CD4-positive, alpha-beta T cell (primary cell): ENCODE data around the gene ZBTB24. TPM values are rescaled to one million over a fixed set of nuclear protein-coding genes. Genes with fewer than 3 reads are reported as not detected.
A peak's percentile ranks its signal among the peaks of the same experiment; 100 is the strongest.

Experiments used
- ATAC-seq: fragments of 200-7000 bp; cut with Tn5 transposase; one replicate; pipeline ENCODE4 v1.10.0; 2022; ENCODE audit warnings: mild to moderate bottlenecking; ENCODE audit not compliant: poor library complexity
- CTCF ChIA-PET: fragments of 350-600 bp; sonication (Branson Sonifier 250); formaldehyde crosslinking; loops from one replicate; lab custom pipeline; 2021; ENCODE audit warnings: antibody characterized with exemption, inconsistent platforms; lab: Charles Lee
- POLR2A ChIA-PET: fragments of 350-600 bp; sonication (Branson Sonifier 250); formaldehyde crosslinking; loops from one replicate; lab custom pipeline; 2021; ENCODE audit warnings: antibody characterized with exemption, inconsistent platforms; lab: Charles Lee
- DNase-seq, 14 experiments: peaks; one replicate each; pipeline ENCODE4 v3.0.0-alpha.2; 2013 to 2020; ENCODE audit warnings: mixed read lengths in 2 of 14
- H3K27ac ChIP-seq, 2 donors: one replicate each; pipeline versions ENCODE4 v1.5.1 to v1.7.0; 2013; ENCODE audit warnings: low read length in 2 of 2, low read depth in 1 of 2, mild to moderate bottlenecking in 1 of 2
- H3K27me3 ChIP-seq, 2 experiments: 1 replicate in 1 of 2; 2 replicates in 1 of 2; pipeline versions ENCODE4 v1.6.1 to v1.7.0; 2013; ENCODE audit warnings: low read length in 2 of 2, control low read depth in 1 of 2, mild to moderate bottlenecking in 1 of 2, moderate library complexity in 1 of 2; ENCODE audit not compliant: insufficient read depth in 2 of 2, control insufficient read depth in 1 of 2
- H3K36me3 ChIP-seq: one replicate; pipeline ENCODE4 v1.6.1; 2013; ENCODE audit warnings: low read length, control low read depth; ENCODE audit not compliant: insufficient read depth
- H3K4me1 ChIP-seq: one replicate; pipeline ENCODE4 v1.6.1; 2013; ENCODE audit warnings: low read length, control low read depth; ENCODE audit not compliant: insufficient read depth
- H3K4me3 ChIP-seq: one replicate; pipeline ENCODE4 v1.5.1; 2013; ENCODE audit warnings: mild to moderate bottlenecking, low read length, moderate library complexity
- H3K9me3 ChIP-seq, 2 experiments: 1 replicate in 1 of 2; 2 replicates in 1 of 2; pipeline versions ENCODE4 v1.6.1 to v1.7.0; 2013; ENCODE audit warnings: low read length in 2 of 2, mild to moderate bottlenecking in 2 of 2, control low read depth in 1 of 2, moderate library complexity in 1 of 2; ENCODE audit not compliant: control insufficient read depth in 1 of 2, insufficient read depth in 1 of 2
- H3K27ac Mint-ChIP-seq: one replicate; pipeline ENCODE4 v1.8.0; 2020; ENCODE audit warnings: mixed read lengths
- H3K27me3 Mint-ChIP-seq: one replicate; pipeline ENCODE4 v1.8.0; 2021; ENCODE audit warnings: mixed read lengths
- H3K36me3 Mint-ChIP-seq: one replicate; pipeline ENCODE4 v1.8.0; 2021; ENCODE audit warnings: low read depth, mixed read lengths
- H3K4me1 Mint-ChIP-seq: one replicate; pipeline ENCODE4 v1.8.0; 2021; ENCODE audit warnings: low read depth, mixed read lengths
- H3K4me3 Mint-ChIP-seq: one replicate; pipeline ENCODE4 v1.8.0; 2020; ENCODE audit warnings: mild to moderate bottlenecking, mixed read lengths
- H3K9me3 Mint-ChIP-seq: one replicate; pipeline ENCODE4 v1.8.0; 2020; ENCODE audit warnings: mixed read lengths
- CTCF ChIP-seq: fragments of 200-600 bp; IDR thresholded peaks from one replicate; pipeline ENCODE4 v1.8.0; 2022; ENCODE audit warnings: antibody characterized with exemption, mild to moderate bottlenecking
- intact Hi-C, 2 experiments: fragments of 100-400 bp; cut with DNase I in 1 of 2; cut with micrococcal nuclease in 1 of 2; formaldehyde crosslinking; loops; one replicate each; pipeline versions ENCODE4 v1.15.1 to v1.9.0; 2023 to 2025; cut with DNase I, micrococcal nuclease
- total RNA-seq, 174 experiments: library from RNA in 2 of 174; stranded (reverse) in 2 of 174; gene quantifications; one replicate each; pipeline ENCODE4 v1.2.3 and lab custom pipeline; 2021 to 2026

The ZBTB24 gene
- total RNA-seq, 2 experiments from 2014 or later: 10.4 to 10.5 TPM

GRCh38 chr6:109441069-109441816 is 41.8 kb downstream of the ZBTB24 start:
- Histone ChIP-seq H3K4me1 (peaks cover 39% of the 10 kb centered on the region), H3K9me3 (no peaks in the 10 kb centered on the region), H3K27ac (peak overlapping the region; percentile 74 to 82), H3K36me3 (peaks cover 40% of the 10 kb centered on the region), H3K4me3 (peak overlapping the region; percentile 81), H3K27me3 (no peaks in the 10 kb centered on the region)
- intact Hi-C loops: loop anchor here (1.0 to 5.0 kb wide), 5 partner anchors 13 to 884 kb away; partner anchors contain the start of genes ZBTB24 (in 2 of the 2) and CEP57L1 (in 1 of the 2)
- DNase-seq (peak in 10 of 14 experiments; percentile 28 to 84 (median 38)), ATAC-seq (peak; percentile 52)
- peaks cover 27% of the 10 kb centered on the region for H3K4me1 Mint-ChIP-seq
- peak overlapping the region; percentile 95 for H3K4me3 Mint-ChIP-seq
- no peaks in the 10 kb centered on the region for H3K9me3 Mint-ChIP-seq
- peak; percentile 4 for TF ChIP-seq CTCF
- H3K27ac Mint-ChIP-seq: peak overlapping the region; percentile 93
- CTCF ChIA-PET: interaction anchor here (0.5 to 5.6 kb wide), 13 partner anchors 9 to 253 kb away, joined by 3 to 42 read pairs (median 4); partner anchors contain the start of genes CD164 and MICAL1
- H3K27me3 Mint-ChIP-seq: no peaks in the 10 kb centered on the region
- H3K36me3 Mint-ChIP-seq: peaks cover 44% of the 10 kb centered on the region
- POLR2A ChIA-PET: interaction anchor here (0.7 to 8.2 kb wide), 19 partner anchors 9 to 883 kb away, joined by 3 to 137 read pairs (median 6); partner anchors contain the start of genes AK9, CD164, CDC40 and CEP57L1

- Mint-ChIP-seq H3K27ac (peak within 1 kb of the TSS; percentile 93), H3K4me1 (peaks cover 27% of the 10 kb centered on the region), H3K27me3 (no peaks in the 10 kb centered on the region), H3K9me3 (no peaks in the 10 kb centered on the region), H3K36me3 (peaks cover 36% of the 10 kb centered on the region), H3K4me3 (peak within 1 kb of the TSS; percentile 95)
- peak; percentile 4 for TF ChIP-seq CTCF
- POLR2A ChIA-PET: interaction anchor here (0.7 to 8.2 kb wide), 18 partner anchors 9 to 882 kb away, joined by 3 to 137 read pairs (median 6); partner anchors contain the start of genes AK9, CD164, CDC40 and CEP57L1
- Histone ChIP-seq H3K4me1 (peaks cover 39% of the 10 kb centered on the region), H3K36me3 (peaks cover 33% of the 10 kb centered on the region), H3K4me3 (peak within 1 kb of the TSS; percentile 81), H3K27me3 (no peaks in the 10 kb centered on the region), H3K9me3 (no peaks in the 10 kb centered on the region), H3K27ac (peak within 1 kb of the TSS; percentile 74 to 82)
- CTCF ChIA-PET: interaction anchor here (0.5 to 5.6 kb wide), 12 partner anchors 14 to 253 kb away, joined by 3 to 42 read pairs (median 4); partner anchors contain the start of genes CD164 and MICAL1
- peak; percentile 54 to 92 (median 73) for DNase-seq
- peak; percentile 75 for ATAC-seq
- intact Hi-C loops: loop anchor here (1.0 to 5.0 kb wide), 6 partner anchors 14 to 883 kb away; partner anchors contain the start of genes ZBTB24 (in 2 of the 2), CD164 (in 1 of the 2) and CEP57L1 (in 1 of the 2)
These were observed 42.5 kb downstream of the ZBTB24 start, which contains the start of the genes PPIL6 and SMPD2 for GRCh38 chr6:109440331-109441068. TSS of gene PPIL6 (minus strand) at chr6:109440628. CDS start at chr6:109440590, 38 bp downstream. TSS of gene SMPD2 (plus strand) at chr6:109440724. CDS start at chr6:109441122, 398 bp downstream.

- H3K4me1 Mint-ChIP-seq: peaks cover 6% of the 10 kb centered on the region
- Histone ChIP-seq H3K27me3 (no peaks in the 10 kb centered on the region), H3K36me3 (no peaks in the 10 kb centered on the region), H3K4me3 (no peak overlapping the region), H3K4me1 (peaks cover 13% of the 10 kb centered on the region), H3K9me3 (no peaks in the 10 kb centered on the region), H3K27ac (no peak overlapping the region)
- H3K4me3 Mint-ChIP-seq: no peak overlapping the region
- no peaks in the 10 kb centered on the region for H3K9me3 Mint-ChIP-seq
- no peak for DNase-seq
- ChIA-PET CTCF (interaction anchor here (1.0 kb wide), 1 partner anchor 10 kb away, joined by 4 read pairs; no protein-coding TSS in a partner anchor), POLR2A (no interaction called here)
- no peaks in the 10 kb centered on the region for H3K27me3 Mint-ChIP-seq
- no peak for ATAC-seq
- TF ChIP-seq CTCF: no peak
- H3K36me3 Mint-ChIP-seq: peaks cover 2% of the 10 kb centered on the region
- no peak overlapping the region for H3K27ac Mint-ChIP-seq
- intact Hi-C loops: loop anchor here in 1 of 2 experiments (2.0 to 5.0 kb wide), 2 partner anchors 47 to 1546 kb away; partner anchors contain the start of gene RPF2
These were observed 47.0 kb downstream of the ZBTB24 start for GRCh38 chr6:109436041-109436440.
